ENCODE data around the gene RGS1. TPM values are rescaled to one million over a fixed set of nuclear protein-coding genes. Genes with fewer than 3 reads are reported as not detected.

Gene RGS1
- total RNA-seq, 1 experiment from 2014 or later = not detected

- Histone ChIP-seq H3K79me2 (ENCODE audit: low read length) (no peaks in the 10 kb centered on the region), H3K9me2 (replicated peaks; ENCODE audit: low read length) (no peaks in the 10 kb centered on the region), H3K9me3 (ENCODE audit: low read length) (no peaks in the 10 kb centered on the region), H2AFZ (ENCODE audit: low read length) (no peak overlapping the region), H3K9ac (ENCODE audit: low read length) (no peak overlapping the region), H3F3A (ENCODE audit: low read length, unreplicated experiment) (no peaks in the 10 kb centered on the region), H3K4me3 (ENCODE audit: low read length) (no peak overlapping the region), H3K27ac (ENCODE audit: low read length) (no peak overlapping the region), H3K4me2 (ENCODE audit: low read length) (no peak overlapping the region), H4K20me1 (ENCODE audit: low read length) (no peaks in the 10 kb centered on the region), H3K36me3 (ENCODE audit: low read depth, low read length) (no peaks in the 10 kb centered on the region), H3K27me3 (ENCODE audit: low read length) (no peaks in the 10 kb centered on the region), H3K4me1 (ENCODE audit: insufficient read depth, low read length) (no peaks in the 10 kb centered on the region)
- POLR2A ChIA-PET (ENCODE audit: unreplicated experiment) = no interaction called here
- intact Hi-C loops (cut with micrococcal nuclease) = loop anchor here (1.0 to 10.0 kb wide), 4 partner anchors 55 to 425 kb away; no protein-coding TSS in a partner anchor
- BruUV-seq (replicated peaks) = no TSS peak
- CTCF ChIA-PET = no interaction called here
- DNase-seq (no peak), ATAC-seq (no peak)
- TF ChIP-seq EZH2 (IDR thresholded peaks at IDR 0.05; ENCODE audit: low read length, unreplicated experiment) = no peak
Observed at GRCh38 chr1:192609110-192610079, 33.8 kb downstream of the RGS1 start.

- H3K27me3 ChIP-seq (ENCODE audit: low read length) = no peaks in the 10 kb centered on the region
- no peak overlapping the region for H3K4me2 ChIP-seq (ENCODE audit: low read length)
- H3K27ac ChIP-seq (ENCODE audit: low read length) = no peak overlapping the region
- no peak for ATAC-seq
- H3K9ac ChIP-seq (ENCODE audit: low read length) = no peak overlapping the region
- BruUV-seq (replicated peaks) = no TSS peak
- intact Hi-C loops (cut with micrococcal nuclease) = loop anchor here (1.0 to 10.0 kb wide), 4 partner anchors 54 to 424 kb away; no protein-coding TSS in a partner anchor
- TF ChIP-seq EZH2 (IDR thresholded peaks at IDR 0.05; ENCODE audit: low read length, unreplicated experiment) = no peak
- TF ChIP-seq, protein P1, sequence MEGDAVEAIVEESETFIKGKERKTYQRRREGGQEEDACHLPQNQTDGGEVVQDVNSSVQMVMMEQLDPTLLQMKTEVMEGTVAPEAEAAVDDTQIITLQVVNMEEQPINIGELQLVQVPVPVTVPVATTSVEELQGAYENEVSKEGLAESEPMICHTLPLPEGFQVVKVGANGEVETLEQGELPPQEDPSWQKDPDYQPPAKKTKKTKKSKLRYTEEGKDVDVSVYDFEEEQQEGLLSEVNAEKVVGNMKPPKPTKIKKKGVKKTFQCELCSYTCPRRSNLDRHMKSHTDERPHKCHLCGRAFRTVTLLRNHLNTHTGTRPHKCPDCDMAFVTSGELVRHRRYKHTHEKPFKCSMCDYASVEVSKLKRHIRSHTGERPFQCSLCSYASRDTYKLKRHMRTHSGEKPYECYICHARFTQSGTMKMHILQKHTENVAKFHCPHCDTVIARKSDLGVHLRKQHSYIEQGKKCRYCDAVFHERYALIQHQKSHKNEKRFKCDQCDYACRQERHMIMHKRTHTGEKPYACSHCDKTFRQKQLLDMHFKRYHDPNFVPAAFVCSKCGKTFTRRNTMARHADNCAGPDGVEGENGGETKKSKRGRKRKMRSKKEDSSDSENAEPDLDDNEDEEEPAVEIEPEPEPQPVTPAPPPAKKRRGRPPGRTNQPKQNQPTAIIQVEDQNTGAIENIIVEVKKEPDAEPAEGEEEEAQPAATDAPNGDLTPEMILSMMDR (conservative IDR thresholded peaks at IDR 0.05; ENCODE audit: low read depth, low read length) = peak; percentile 32; the same call in 1 of the 2 replicates
- no peaks in the 10 kb centered on the region for H3K79me2 ChIP-seq (ENCODE audit: low read length)
- ChIA-PET CTCF (no interaction called here), POLR2A (ENCODE audit: unreplicated experiment) (no interaction called here)
- no peaks in the 10 kb centered on the region for H3K36me3 ChIP-seq (ENCODE audit: low read depth, low read length)
- H3K4me3 ChIP-seq (ENCODE audit: low read length) = no peak overlapping the region
- no peaks in the 10 kb centered on the region for H3K9me3 ChIP-seq (ENCODE audit: low read length)
- no peaks in the 10 kb centered on the region for H3F3A ChIP-seq (ENCODE audit: low read length, unreplicated experiment)
- peak; percentile 39 for DNase-seq
- no peak overlapping the region for H2AFZ ChIP-seq (ENCODE audit: low read length)
- no peaks in the 10 kb centered on the region for H3K4me1 ChIP-seq (ENCODE audit: insufficient read depth, low read length)
- no peaks in the 10 kb centered on the region for H4K20me1 ChIP-seq (ENCODE audit: low read length)
- H3K9me2 ChIP-seq (replicated peaks; ENCODE audit: low read length) = no peaks in the 10 kb centered on the region
Observed at GRCh38 chr1:192610112-192610889, 34.7 kb downstream of the RGS1 start.

GRCh38 chr1:192615055-192615454, 39.5 kb downstream of the RGS1 start:
- H3F3A ChIP-seq (ENCODE audit: low read length, unreplicated experiment) = no peaks in the 10 kb centered on the region
- no peaks in the 10 kb centered on the region for H3K9me3 ChIP-seq (ENCODE audit: low read length)
- no peaks in the 10 kb centered on the region for H3K27me3 ChIP-seq (ENCODE audit: low read length)
- H2AFZ ChIP-seq (ENCODE audit: low read length) = no peak overlapping the region
- BruUV-seq (replicated peaks) = no TSS peak
- no peaks in the 10 kb centered on the region for H3K9me2 ChIP-seq (replicated peaks; ENCODE audit: low read length)
- TF ChIP-seq EZH2phosphoT487 (IDR thresholded peaks at IDR 0.05; ENCODE audit: borderline replicate concordance, low read length) = no peak
- TF ChIP-seq, protein P1 (conservative IDR thresholded peaks at IDR 0.05; ENCODE audit: low read depth, low read length) = no peak
- no peak for TF ChIP-seq EZH2 (IDR thresholded peaks at IDR 0.05; ENCODE audit: low read length, unreplicated experiment)
- H3K27ac ChIP-seq (ENCODE audit: low read length) = no peak overlapping the region
- no peak overlapping the region for H3K4me2 ChIP-seq (ENCODE audit: low read length)
- no peak for ATAC-seq
- H4K20me1 ChIP-seq (ENCODE audit: low read length) = no peaks in the 10 kb centered on the region
- no peak overlapping the region for H3K4me3 ChIP-seq (ENCODE audit: low read length)
- H3K4me1 ChIP-seq (ENCODE audit: insufficient read depth, low read length) = no peaks in the 10 kb centered on the region; the same call in 1 of the 2 replicates
- no peak overlapping the region for H3K9ac ChIP-seq (ENCODE audit: low read length)
- H3K79me2 ChIP-seq (ENCODE audit: low read length) = no peaks in the 10 kb centered on the region
- CTCF ChIA-PET = no interaction called here
- H3K36me3 ChIP-seq (ENCODE audit: low read depth, low read length) = no peaks in the 10 kb centered on the region
- POLR2A ChIA-PET (ENCODE audit: unreplicated experiment) = no interaction called here
- intact Hi-C loops (cut with micrococcal nuclease) = loop anchor here (10.0 kb wide), 2 partner anchors 50 to 420 kb away; no protein-coding TSS in a partner anchor
- DNase-seq = no peak
